ENCODE results near the gene KNDC1. TPM values are rescaled to one million over a fixed set of nuclear protein-coding genes. Genes with fewer than 3 reads are reported as not detected.

Gene KNDC1
- total RNA-seq, 4 donors from 2014 or later = 3.7 to 5.9 (median 4.8) TPM

DNA sequence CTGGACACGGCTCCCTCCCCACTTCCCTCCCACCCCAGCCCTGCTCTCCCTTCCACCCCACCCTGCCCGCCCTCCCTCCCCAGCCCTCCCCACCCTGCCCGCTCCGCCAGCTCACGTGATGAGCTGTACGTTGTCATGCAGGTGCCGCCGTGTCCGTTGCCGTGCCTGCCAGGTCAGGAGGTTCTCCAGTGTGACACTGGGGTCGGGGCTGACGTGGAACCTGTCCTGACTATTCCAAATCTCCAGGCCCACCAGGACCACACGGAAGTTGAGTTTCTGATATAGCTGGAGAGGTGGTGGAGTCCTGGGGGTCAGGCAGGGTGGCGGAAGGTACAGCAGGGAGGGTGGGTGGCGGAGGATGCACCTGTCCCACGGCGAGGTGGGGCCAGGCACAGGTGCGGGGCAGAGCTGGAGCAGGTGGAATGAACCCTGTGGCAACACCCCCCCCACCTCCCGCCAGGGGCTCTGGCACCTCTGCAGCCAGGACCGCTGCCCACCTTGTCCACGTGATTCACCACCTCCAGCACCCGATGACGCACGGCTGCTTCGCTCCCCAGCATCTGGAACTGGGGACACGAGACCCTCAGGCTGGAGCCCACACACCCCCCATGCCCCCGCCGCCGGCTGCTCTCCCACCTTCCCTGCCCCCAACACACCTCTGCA is 112.4 kb downstream of the KNDC1 start:
- H3K9me3 ChIP-seq = no peaks in the 10 kb centered on the region
- DNase-seq (ENCODE audit: low spot score in 2 of 2) = no peak

DNA sequence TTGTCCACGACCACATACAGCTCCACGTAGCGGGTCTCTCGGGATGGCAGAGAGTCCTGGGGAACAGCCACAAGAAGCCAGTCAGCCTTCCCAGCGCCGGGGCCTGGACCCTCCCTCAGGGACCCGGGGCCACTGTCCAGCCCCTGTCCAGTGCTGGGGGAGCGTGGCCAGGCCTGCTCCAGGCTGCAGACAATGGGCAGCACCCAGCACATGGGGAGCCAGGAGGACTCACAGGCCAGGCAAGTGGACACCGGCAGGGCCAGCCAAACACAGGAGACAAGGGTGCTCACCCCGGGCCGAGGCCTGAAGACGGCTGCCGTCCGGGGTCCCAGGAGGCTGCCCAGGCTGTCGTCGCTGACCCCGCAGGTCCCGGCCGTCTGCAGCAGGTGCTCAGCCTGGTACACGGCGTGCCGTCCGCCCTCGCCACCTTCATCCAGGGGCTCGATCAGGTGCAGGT is 113.0 kb downstream of the KNDC1 start:
- no peak for DNase-seq (ENCODE audit: low spot score in 2 of 2)
- no peak for TF ChIP-seq EP300 (IDR thresholded peaks at IDR 0.05)
- TF ChIP-seq, protein P1, sequence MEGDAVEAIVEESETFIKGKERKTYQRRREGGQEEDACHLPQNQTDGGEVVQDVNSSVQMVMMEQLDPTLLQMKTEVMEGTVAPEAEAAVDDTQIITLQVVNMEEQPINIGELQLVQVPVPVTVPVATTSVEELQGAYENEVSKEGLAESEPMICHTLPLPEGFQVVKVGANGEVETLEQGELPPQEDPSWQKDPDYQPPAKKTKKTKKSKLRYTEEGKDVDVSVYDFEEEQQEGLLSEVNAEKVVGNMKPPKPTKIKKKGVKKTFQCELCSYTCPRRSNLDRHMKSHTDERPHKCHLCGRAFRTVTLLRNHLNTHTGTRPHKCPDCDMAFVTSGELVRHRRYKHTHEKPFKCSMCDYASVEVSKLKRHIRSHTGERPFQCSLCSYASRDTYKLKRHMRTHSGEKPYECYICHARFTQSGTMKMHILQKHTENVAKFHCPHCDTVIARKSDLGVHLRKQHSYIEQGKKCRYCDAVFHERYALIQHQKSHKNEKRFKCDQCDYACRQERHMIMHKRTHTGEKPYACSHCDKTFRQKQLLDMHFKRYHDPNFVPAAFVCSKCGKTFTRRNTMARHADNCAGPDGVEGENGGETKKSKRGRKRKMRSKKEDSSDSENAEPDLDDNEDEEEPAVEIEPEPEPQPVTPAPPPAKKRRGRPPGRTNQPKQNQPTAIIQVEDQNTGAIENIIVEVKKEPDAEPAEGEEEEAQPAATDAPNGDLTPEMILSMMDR (IDR thresholded peaks at IDR 0.05) = no peak
- TF ChIP-seq POLR2A (IDR thresholded peaks at IDR 0.05) = no peak
- WGBS, 2 donors = 80 to 86% methylated on average over 17 to 18 of the region's 25 CpGs

More for the DNA sequence above, 112.4 kb downstream of the KNDC1 start:
- no peak overlapping the region for H3K4me3 ChIP-seq
- no peak overlapping the region for H3K27ac ChIP-seq
- H3K27me3 ChIP-seq = peaks cover 0 to 31% of the 10 kb centered on the region in 2 donors
- H3K4me1 ChIP-seq = peaks cover 0 to 28% (median 13%) of the 10 kb centered on the region in 4 donors
- peaks cover 0 to 64% (median 0%) of the 10 kb centered on the region in 3 donors for H3K36me3 ChIP-seq
- 82 to 83% methylated on average over 21 to 26 of the region's 29 CpGs for WGBS, 2 donors
- TF ChIP-seq, protein P1 (IDR thresholded peaks at IDR 0.05) = no peak
- TF ChIP-seq EP300 (IDR thresholded peaks at IDR 0.05) (no peak), POLR2A (IDR thresholded peaks at IDR 0.05) (no peak)

DNA sequence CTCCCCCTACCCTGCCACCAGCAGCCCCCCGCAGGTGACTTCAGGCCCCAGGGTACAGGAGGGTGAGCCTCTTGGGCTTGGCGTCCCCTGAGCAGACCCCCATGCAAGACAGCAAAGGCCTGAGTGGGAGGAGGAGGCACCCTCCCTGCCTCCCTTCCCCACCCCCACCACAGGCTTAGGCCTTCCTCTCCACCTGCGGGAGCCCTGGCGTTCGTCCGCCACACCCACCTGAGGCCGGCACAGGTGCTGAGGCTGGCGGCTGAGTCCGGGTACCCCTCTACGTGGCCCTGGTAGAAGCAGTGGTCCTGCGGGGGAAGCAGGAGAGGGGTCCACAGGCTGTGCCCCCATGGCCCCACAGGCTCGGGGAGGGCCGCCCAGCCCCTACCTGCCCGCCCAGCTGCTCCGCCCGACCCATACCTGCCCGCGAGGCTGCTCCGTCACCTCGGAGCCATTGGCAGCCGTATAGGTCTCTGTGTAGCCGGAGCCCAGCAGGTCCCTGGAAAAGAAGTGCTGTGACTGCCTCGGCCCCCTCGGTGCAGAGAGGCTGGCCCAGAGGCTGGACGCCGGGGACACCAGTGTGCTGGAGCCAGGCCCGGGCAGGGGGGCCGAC is 113.6 kb downstream of the KNDC1 start:
- TF ChIP-seq POLR2A (IDR thresholded peaks at IDR 0.05) (no peak), EP300 (IDR thresholded peaks at IDR 0.05) (no peak)
- TF ChIP-seq, protein P1 (IDR thresholded peaks at IDR 0.05) = no peak
- no peak overlapping the region for H3K27ac ChIP-seq
- H3K27me3 ChIP-seq = peaks cover 0 to 33% of the 10 kb centered on the region in 2 donors
- H3K4me3 ChIP-seq = no peak overlapping the region
- H3K9me3 ChIP-seq = no peaks in the 10 kb centered on the region
- H3K36me3 ChIP-seq = peaks cover 0 to 58% (median 0%) of the 10 kb centered on the region in 3 donors
- DNase-seq (ENCODE audit: low spot score in 2 of 2) = no peak
- WGBS, 2 donors = 89 to 94% methylated on average over 11 to 16 of the region's 28 CpGs
- H3K4me1 ChIP-seq = peaks cover 0 to 37% (median 17%) of the 10 kb centered on the region in 4 donors

More for the DNA sequence above, 113.0 kb downstream of the KNDC1 start:
- Histone ChIP-seq H3K36me3 (peaks cover 0 to 59% (median 0%) of the 10 kb centered on the region in 3 donors), H3K4me1 (peaks cover 0 to 33% (median 15%) of the 10 kb centered on the region in 4 donors), H3K27ac (no peak overlapping the region), H3K9me3 (no peaks in the 10 kb centered on the region), H3K27me3 (peaks cover 0 to 33% of the 10 kb centered on the region in 2 donors), H3K4me3 (no peak overlapping the region)

DNA sequence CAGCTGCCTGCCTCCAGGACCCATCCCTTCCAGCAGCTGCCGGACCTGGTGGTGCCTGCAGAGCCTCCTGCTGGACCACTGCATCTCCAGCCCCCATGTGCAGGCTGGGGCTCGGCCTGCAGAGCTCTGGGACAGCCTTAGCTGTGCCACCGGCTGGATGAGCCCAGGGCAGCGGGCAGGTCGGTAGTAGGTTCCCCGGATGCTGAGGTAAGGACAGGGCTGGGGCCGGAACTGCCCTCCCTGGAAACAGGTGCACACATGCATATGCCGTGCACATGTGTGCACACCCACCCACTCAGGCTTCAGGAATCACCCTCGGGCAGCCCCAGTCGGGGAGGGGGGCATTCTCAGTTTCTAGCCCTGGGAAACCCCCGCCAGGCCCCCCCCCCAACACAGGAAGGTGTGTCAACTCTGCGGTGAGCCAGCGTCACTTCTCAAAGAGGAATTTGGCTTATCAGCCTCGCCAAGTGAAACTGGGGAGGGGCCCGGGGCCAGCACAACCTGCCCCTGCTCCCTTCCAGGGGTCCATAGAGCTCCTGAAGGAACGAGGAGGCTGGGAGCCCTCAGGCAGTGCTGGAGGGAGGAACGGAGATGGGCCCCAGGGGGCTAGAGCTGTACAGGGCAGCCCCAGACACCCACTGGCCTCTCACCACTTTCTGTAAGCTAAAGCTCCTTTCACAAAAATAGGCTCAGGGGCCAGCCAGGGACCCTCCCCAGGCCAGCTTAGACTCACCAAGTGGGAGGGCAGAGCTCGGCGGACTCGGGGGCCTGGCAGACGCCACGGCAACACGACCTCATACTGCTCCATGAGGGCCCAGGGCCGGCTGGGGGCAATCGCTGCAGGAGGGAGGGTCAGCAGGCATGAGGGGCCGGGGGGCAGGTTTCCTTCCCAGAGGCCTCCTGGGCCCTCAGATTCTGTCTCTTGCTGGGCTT is 115.0 kb downstream of the KNDC1 start:
- no peak for DNase-seq (ENCODE audit: low spot score in 2 of 2)
- H3K27me3 ChIP-seq = peaks cover 0 to 33% of the 10 kb centered on the region in 2 donors
- H3K9me3 ChIP-seq = no peaks in the 10 kb centered on the region
- no peak for TF ChIP-seq EP300 (IDR thresholded peaks at IDR 0.05)
- TF ChIP-seq, protein P1 (IDR thresholded peaks at IDR 0.05) = no peak
- TF ChIP-seq POLR2A (IDR thresholded peaks at IDR 0.05) = no peak
- peak overlapping the region in 1 of 4 donors; percentile 37 for H3K27ac ChIP-seq
- H3K36me3 ChIP-seq = peaks cover 0 to 58% (median 0%) of the 10 kb centered on the region in 3 donors
- peak overlapping the region in 1 of 4 donors; percentile 41 for H3K4me3 ChIP-seq
- peaks cover 0 to 43% (median 17%) of the 10 kb centered on the region in 4 donors for H3K4me1 ChIP-seq
- 32 to 43% methylated on average over 20 to 22 of the region's 26 CpGs for WGBS, 2 donors
